Spleen (tissue), 7 donors: Measurements from ENCODE around the gene FGF18.

Source experiments
- CTCF ChIP-seq, 11 experiments: fragments of 200-600 bp in 7 of 11; fragments of 450-650 bp in 4 of 11; sonication (generic) in 4 of 11; IDR thresholded peaks in 8 of 11; conservative IDR thresholded peaks in 3 of 11; 1 replicate in 7 of 11; 2 replicates in 4 of 11; pipeline versions ENCODE4 v1.4.0 to v1.8.0; 2016 to 2021; ENCODE audit warnings: antibody characterized with exemption in 11 of 11, inconsistent platforms in 4 of 11, mild to moderate bottlenecking in 1 of 11
- POLR2A ChIP-seq, 3 donors: fragments of 450-650 bp; IDR thresholded peaks; one replicate each; pipeline ENCODE4 v1.5.1; 2017; ENCODE audit warnings: antibody characterized with exemption in 3 of 3, mild to moderate bottlenecking in 1 of 3
- donor health status: DM: no; HTN: no; CAD: no; lungs with moderate emphysema.
- donor health status: DM: no; HTN: no; CAD: no.
- donor health status: DM: no; HTN: no; CAD: no.

GRCh38 chr5:171464829-171465228 lies 45.4 kb downstream of the FGF18 start:
- TF ChIP-seq POLR2A (IDR thresholded peaks at IDR 0.05) (no peak), CTCF (IDR thresholded peaks at IDR 0.05 in 8 of 11, conservative IDR thresholded peaks at IDR 0.05 in 3 of 11) (no peak)
